Measurements from ENCODE around the gene SNX5.

- no peak for TF ChIP-seq CTCF (IDR thresholded peaks at IDR 0.05; ENCODE audit: low read depth, low read length)
- TF ChIP-seq POLR2A (IDR thresholded peaks at IDR 0.05; ENCODE audit: extremely low read depth, insufficient read length) = peak; percentile 69
- peak; percentile 85 for TF ChIP-seq MYC (IDR thresholded peaks at IDR 0.05; ENCODE audit: low read depth, low read length)
- peak; percentile 76 for TF ChIP-seq MAX (IDR thresholded peaks at IDR 0.05; ENCODE audit: low read depth, low read length)
Measured at GRCh38 chr20:17969884-17970409, 1.4 kb upstream of the SNX5 start.
